SJCRH30 (cell line): ENCODE results near the gene P2RY8. TPM values are rescaled to one million over a fixed set of nuclear protein-coding genes. Genes with fewer than 3 reads are reported as not detected.
"Not testable (repeated sequence)": the region's sequence is repeated elsewhere in the genome, so short reads cannot be mapped to it uniquely, and the experiment has no call there.

Source experiments
- DNase-seq, 2 experiments: peaks; one replicate each; pipeline ENCODE4 v3.0.0-alpha.2; 2015 to 2020
- H3K27ac ChIP-seq: fragments of 250-450 bp; sonication (Bioruptor Pico); 2 replicates; pipeline ENCODE4 v1.5.1; 2020; ENCODE audit warnings: mild to moderate bottlenecking, moderate library complexity
- H3K27me3 ChIP-seq: fragments of 250-450 bp; sonication (Bioruptor Pico); 2 replicates; pipeline ENCODE4 v1.5.1; 2020; ENCODE audit warnings: mild to moderate bottlenecking, moderate library complexity
- H3K36me3 ChIP-seq: fragments of 250-450 bp; sonication (Bioruptor Pico); 2 replicates; pipeline ENCODE4 v1.5.1; 2020; ENCODE audit warnings: mild to moderate bottlenecking, moderate library complexity
- H3K4me1 ChIP-seq: fragments of 250-450 bp; sonication (Bioruptor Pico); 2 replicates; pipeline ENCODE4 v1.5.1; 2020; ENCODE audit warnings: mild to moderate bottlenecking, moderate library complexity
- H3K4me3 ChIP-seq: fragments of 250-450 bp; sonication (Bioruptor Pico); 2 replicates; pipeline ENCODE4 v1.5.1; 2020; ENCODE audit warnings: mild to moderate bottlenecking, moderate library complexity
- H3K9me3 ChIP-seq: fragments of 250-450 bp; sonication (Bioruptor Pico); replicated peaks from 2 replicates; pipeline ENCODE4 v1.5.1; 2020; ENCODE audit warnings: mild to moderate bottlenecking, moderate library complexity
- total RNA-seq: library from RNA; depleted of rRNA; stranded (reverse); fragments of >200 nt; shearing (Covaris generic); gene quantifications from 2 replicates; pipeline ENCODE4 v1.2.3, GENCODE V29; 2014

Gene P2RY8
- total RNA-seq, 1 experiment from 2014 or later: 0.08 TPM

- Histone ChIP-seq H3K36me3 (no peaks in the 10 kb centered on the region), H3K4me3 (no peak overlapping the region), H3K4me1 (no peaks in the 10 kb centered on the region), H3K27me3 (no peaks in the 10 kb centered on the region), H3K9me3 (no peaks in the 10 kb centered on the region; the same call in 1 of the 2 replicates), H3K27ac (no peak overlapping the region)
- no peak for DNase-seq
These were observed 18.4 kb upstream of the P2RY8 start for GRCh38 chrX:1555370-1555769.

GRCh38 chrX:1554469-1555210, 17.7 kb upstream of the P2RY8 start:
- H3K4me3 ChIP-seq: no peak overlapping the region
- H3K4me1 ChIP-seq: no peaks in the 10 kb centered on the region
- H3K27me3 ChIP-seq: no peaks in the 10 kb centered on the region
- DNase-seq: no peak
- H3K27ac ChIP-seq: no peak overlapping the region
- H3K36me3 ChIP-seq: no peaks in the 10 kb centered on the region
- no peaks in the 10 kb centered on the region; the same call in 1 of the 2 replicates for H3K9me3 ChIP-seq

GRCh38 chrX:1551959-1552546, 15.1 kb upstream of the P2RY8 start:
- Histone ChIP-seq H3K4me3 (no peak overlapping the region), H3K27me3 (no peaks in the 10 kb centered on the region), H3K4me1 (no peaks in the 10 kb centered on the region), H3K27ac (no peak overlapping the region), H3K9me3 (no peaks in the 10 kb centered on the region; the same call in 1 of the 2 replicates), H3K36me3 (no peaks in the 10 kb centered on the region)
- DNase-seq: no peak

DNA sequence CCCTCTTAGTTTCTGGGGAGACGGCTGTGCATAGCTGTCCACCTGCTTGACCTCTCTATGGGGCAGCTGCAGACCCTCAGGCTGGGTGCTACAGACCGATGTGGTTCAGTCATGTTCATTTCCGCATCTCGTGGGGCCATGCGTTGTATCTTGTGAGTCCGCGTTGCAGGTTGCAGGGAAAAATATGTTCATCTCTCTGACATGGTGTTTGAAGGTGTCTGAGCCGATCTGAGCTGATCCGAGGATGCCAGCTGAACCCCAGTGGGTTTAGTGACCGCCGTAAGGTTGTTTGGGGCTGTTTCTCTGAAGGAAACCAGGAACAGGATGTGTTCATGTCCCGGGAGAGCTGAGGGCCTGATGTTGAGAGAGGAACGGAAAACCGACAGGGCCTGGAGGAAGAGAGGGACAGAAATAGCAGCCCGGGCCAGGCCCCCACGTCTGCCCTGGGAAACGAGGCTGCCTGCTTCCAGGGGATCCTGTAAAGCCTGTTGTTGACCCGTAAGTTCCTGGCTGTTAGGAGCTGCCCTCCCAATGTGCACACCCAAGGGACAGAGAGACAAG, 9.8 kb upstream of the P2RY8 start:
- Histone ChIP-seq H3K27me3 (no peaks in the 10 kb centered on the region), H3K27ac (no peak overlapping the region), H3K4me1 (no peaks in the 10 kb centered on the region), H3K36me3 (no peaks in the 10 kb centered on the region), H3K9me3 (no peaks in the 10 kb centered on the region), H3K4me3 (no peak overlapping the region)
- DNase-seq: no peak

GRCh38 chrX:1545776-1546408, 8.9 kb upstream of the P2RY8 start:
- Histone ChIP-seq H3K27ac (no peak overlapping the region), H3K36me3 (no peaks in the 10 kb centered on the region), H3K4me1 (no peaks in the 10 kb centered on the region), H3K4me3 (no peak overlapping the region), H3K9me3 (no peaks in the 10 kb centered on the region), H3K27me3 (no peaks in the 10 kb centered on the region)
- DNase-seq: no peak

DNA sequence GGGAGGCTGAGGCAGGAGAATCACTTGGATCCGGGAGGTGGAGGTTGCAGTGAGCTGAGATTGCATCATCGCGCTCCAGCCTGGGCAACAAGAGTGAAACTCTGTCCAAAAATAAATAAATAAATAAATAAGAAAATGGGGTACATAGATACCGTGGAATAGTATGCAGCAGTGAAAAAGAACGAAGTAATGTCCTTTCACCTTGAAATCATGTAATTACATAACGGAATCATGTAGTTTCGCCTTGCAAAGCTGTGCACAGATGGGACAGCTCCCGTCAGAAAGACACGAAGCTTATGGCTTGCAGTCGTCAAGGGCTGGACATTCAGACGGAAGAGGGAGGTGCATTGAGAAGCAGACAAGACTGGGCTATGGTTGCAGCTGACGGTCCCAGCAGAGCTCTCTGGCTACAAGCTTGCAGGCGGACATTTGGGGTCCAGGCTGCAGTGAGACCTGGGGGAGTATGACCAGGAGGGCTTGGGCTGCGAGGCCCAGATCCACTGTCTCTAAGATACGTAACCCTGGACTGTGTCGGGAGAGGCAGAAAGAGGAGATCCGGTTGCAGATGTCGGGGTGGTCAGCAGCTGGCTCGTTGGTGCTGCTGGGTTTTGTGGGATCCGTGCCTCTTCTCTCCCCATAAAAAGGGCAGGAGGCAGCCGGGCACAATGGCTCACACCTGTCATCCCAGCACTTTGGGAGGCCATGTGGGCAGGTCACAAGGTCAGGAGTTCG, 6.2 kb upstream of the P2RY8 start:
- no peaks in the 10 kb centered on the region for H3K9me3 ChIP-seq
- H3K4me3 ChIP-seq: no peak overlapping the region
- H3K4me1 ChIP-seq: no peaks in the 10 kb centered on the region
- H3K27me3 ChIP-seq: no peaks in the 10 kb centered on the region
- H3K36me3 ChIP-seq: no peaks in the 10 kb centered on the region
- no peak overlapping the region for H3K27ac ChIP-seq
- DNase-seq: no peak

DNA sequence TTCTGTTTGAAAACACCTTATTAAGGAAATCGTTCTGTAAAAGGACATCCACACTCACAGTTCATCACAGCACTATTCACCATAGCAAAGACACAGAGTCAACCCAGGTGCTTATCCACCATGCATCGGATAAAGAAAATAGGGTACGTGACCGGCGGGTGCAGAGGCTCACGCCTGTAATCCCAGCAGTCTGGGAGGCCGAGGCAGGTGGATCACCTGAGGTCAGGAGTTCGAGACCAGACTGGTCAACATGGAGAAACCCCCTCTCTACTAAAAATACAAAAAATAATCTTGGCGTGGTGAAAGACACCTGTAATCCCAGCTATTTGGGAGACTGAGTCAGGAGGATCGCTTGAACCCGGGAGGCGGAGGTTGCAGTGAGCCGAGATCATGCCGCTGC, 2.2 kb upstream of the P2RY8 start:
- not testable (repeated sequence) for H3K4me3 ChIP-seq, DNase-seq, H3K27me3 ChIP-seq, H3K27ac ChIP-seq, H3K9me3 ChIP-seq, H3K4me1 ChIP-seq, H3K36me3 ChIP-seq

- not testable (repeated sequence) for H3K4me1 ChIP-seq, H3K27me3 ChIP-seq, H3K4me3 ChIP-seq, H3K36me3 ChIP-seq, DNase-seq, H3K9me3 ChIP-seq, H3K27ac ChIP-seq
These were observed 718 bp upstream of the P2RY8 start for GRCh38 chrX:1537716-1538090.

- Histone ChIP-seq H3K27ac (no peak overlapping the region), H3K4me1 (no peaks in the 10 kb centered on the region), H3K27me3 (no peaks in the 10 kb centered on the region), H3K9me3 (no peaks in the 10 kb centered on the region), H3K4me3 (no peak overlapping the region), H3K36me3 (no peaks in the 10 kb centered on the region)
- no peak for DNase-seq
These were observed 314 bp downstream of the P2RY8 start for GRCh38 chrX:1536712-1537030.

DNA sequence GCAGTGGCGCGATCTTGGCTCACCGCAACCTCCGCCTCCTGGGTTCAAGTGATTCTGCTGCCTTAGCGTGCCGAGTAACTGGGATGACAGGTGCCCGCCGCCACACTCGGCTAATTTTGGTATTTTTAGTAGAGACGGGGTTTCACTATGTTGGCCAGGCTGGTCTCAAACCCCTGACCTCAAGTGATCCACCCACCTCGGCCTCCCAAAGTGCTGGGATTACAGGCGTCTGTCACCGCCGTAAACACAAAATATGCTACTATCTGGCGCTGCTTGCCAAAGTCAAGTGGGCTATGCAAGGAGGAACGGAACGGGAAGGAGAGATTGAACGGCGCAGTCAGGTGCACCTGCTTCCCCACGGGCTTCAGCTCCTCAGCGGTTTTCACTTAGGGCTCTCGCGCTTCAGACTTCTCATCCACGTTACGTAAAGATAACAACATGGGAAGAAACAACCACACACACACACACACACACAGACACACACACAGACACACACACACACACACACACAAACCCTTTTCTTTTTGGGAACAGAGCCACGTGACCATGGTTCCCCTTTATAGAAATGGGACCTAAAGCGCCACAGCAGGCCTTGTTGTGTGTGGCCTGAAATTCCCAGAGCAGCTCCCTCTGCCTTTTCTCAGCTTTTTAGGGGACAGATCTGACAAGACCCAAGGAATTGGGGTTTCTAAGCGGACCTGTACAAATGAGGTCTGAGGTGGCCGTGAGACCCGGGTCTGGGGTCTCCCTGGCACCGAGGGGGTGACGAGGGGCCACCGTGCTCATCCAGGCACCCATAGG, 1.5 kb downstream of the P2RY8 start:
- no peak for DNase-seq
- Histone ChIP-seq H3K36me3 (no peaks in the 10 kb centered on the region), H3K27ac (no peak overlapping the region), H3K27me3 (no peaks in the 10 kb centered on the region), H3K4me3 (no peak overlapping the region), H3K4me1 (no peaks in the 10 kb centered on the region), H3K9me3 (no peaks in the 10 kb centered on the region)

DNA sequence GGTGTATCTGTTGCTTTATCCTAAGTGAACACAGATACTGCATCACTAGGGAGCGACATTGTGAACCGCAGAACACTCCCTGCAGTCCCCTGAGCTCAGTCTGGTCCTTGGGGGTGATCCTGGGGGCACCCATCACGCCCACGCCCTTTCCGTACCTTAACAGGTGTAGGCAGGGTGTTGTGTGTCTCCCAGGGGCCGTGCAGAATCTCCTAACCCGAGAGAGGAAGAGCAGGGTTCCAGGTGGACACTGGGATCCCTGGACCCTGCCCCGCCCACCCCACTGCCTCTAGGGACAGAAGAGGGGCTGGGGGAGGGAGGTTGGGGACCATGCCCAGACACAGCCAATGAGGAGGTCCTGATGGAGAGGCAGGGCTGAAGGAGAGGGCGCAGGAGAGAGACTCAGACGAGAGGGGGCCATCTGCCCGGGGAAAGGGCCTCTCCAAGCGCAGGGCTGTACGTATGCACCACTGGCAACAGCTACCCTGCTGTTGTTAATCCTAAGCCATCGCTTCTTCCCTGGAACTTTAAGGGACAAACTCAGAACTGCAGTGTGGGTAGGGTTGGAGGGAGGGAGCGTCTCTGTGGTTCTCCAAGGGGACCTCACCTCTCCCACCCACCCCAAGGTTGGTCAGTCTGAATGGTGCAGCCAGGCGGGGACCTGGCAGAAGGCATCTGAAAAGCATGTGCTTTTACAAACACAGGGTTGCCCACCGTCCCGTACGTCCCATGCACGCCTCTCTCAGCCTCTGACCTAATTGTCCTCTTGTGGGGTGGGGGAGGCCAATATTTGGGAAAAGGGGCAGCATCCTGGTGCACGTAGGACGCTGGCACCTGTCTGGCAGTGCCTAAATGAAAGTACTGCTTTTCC, 2.5 kb downstream of the P2RY8 start:
- Histone ChIP-seq H3K36me3 (no peaks in the 10 kb centered on the region), H3K27ac (no peak overlapping the region), H3K4me1 (no peaks in the 10 kb centered on the region), H3K4me3 (no peak overlapping the region), H3K27me3 (no peaks in the 10 kb centered on the region), H3K9me3 (no peaks in the 10 kb centered on the region)
- DNase-seq: no peak

DNA sequence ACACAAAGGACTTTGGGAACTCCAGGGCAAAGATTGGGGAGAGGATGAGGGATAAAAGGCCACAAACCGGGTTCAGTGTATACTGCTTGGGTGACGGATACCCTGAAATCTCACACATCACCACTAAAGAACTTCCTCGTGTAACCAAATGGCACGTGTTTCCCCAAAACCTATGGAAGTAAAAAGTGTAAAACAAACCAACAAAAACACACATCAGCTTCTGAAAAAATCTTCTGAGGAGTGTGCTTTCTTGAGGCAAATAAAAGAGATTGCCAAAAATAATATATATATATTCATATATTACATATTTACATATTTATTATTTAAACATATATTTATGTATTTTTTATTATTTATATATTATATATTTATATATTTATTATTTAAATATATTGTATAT, 3.9 kb downstream of the P2RY8 start:
- H3K4me3 ChIP-seq: no peak overlapping the region
- no peaks in the 10 kb centered on the region for H3K36me3 ChIP-seq
- H3K4me1 ChIP-seq: no peaks in the 10 kb centered on the region
- H3K27me3 ChIP-seq: no peaks in the 10 kb centered on the region
- no peaks in the 10 kb centered on the region for H3K9me3 ChIP-seq
- H3K27ac ChIP-seq: no peak overlapping the region
- no peak for DNase-seq

GRCh38 chrX:1531096-1531890, 5.7 kb downstream of the P2RY8 start:
- DNase-seq: no peak
- Histone ChIP-seq H3K4me3 (no peak overlapping the region), H3K9me3 (no peaks in the 10 kb centered on the region)

More at GRCh38 chrX:1531096-1531890, 5.7 kb downstream of the P2RY8 start:
- H3K36me3 ChIP-seq: no peaks in the 10 kb centered on the region
- H3K4me1 ChIP-seq: no peaks in the 10 kb centered on the region
- H3K27ac ChIP-seq: no peak overlapping the region
- H3K27me3 ChIP-seq: no peaks in the 10 kb centered on the region
